ENCODE results near the gene SCN7A.
"Not testable (repeated sequence)": the region's sequence is repeated elsewhere in the genome, so short reads cannot be mapped to it uniquely, and the experiment has no call there.

The SCN7A gene

DNA sequence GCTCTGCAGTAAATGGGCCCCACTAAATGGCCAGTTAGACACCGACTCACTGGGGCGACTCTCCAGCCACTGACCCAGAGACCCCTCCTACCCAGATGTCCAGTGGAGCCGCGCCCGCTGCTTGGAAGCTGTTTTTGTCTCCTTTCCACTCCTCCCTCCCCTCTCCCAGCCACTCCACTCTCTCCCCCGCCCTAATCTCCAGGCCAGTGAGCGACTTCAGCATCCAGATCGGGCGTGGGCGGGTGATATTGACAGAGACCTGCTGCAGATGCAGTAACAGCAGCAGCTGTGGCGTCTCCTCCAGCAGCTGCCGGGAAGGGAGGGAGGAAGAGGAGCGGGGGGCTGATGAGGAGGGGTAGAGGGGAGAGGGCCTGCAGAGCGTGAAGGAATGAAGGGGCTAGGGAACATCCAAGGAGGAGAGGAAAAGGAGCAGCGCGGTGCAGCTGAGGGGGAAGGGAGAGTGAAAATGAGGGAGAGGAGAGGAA lies at the start of gene SCN7A:
Gene SCN7A (minus strand): TSS at position 110 of the 485 bp plus-strand sequence. CDS start 16,553 bp downstream, outside the sequence.
- no peak for DNase-seq (ENCODE audit: low read depth in 2 of 2)

DNA sequence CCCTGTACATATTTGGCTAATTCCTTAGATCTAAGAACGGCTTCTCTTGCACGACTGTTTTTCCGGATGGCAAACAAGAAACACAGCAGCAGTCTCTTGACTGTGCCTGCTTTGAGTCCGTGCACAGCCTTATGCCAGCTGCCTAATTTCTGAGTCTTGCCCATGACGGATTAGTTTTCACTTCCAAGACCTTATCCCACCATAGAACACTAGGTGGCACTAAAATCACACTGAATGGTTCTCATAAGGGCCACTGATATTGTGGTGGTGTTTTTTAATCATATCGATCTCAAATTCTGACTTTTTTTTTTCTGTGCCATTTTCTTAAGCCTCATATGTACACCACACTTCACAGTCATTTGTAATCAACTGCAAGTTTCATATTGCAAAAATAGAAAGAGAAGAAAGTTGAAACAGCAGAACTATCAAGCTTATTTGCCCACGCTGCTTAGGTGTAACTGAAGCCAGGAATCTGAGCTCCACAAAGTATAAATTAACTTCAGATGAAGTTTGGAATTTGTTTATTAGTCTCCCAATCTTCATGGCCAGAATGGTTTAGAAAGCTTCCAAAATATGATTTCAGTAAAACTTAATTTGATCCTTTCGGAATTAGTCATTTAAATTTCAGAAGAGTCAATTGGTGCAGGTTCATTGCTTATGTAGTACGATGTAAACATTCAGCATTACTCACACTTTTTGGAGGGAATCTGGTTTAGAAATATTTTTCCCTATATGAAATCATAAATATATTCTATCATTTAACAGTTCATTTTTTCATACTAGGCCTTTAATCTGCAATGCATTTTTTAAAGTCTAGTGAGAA lies 45.5 kb upstream of the SCN7A start:
- no peak for DNase-seq (ENCODE audit: low read depth in 2 of 2)

DNA sequence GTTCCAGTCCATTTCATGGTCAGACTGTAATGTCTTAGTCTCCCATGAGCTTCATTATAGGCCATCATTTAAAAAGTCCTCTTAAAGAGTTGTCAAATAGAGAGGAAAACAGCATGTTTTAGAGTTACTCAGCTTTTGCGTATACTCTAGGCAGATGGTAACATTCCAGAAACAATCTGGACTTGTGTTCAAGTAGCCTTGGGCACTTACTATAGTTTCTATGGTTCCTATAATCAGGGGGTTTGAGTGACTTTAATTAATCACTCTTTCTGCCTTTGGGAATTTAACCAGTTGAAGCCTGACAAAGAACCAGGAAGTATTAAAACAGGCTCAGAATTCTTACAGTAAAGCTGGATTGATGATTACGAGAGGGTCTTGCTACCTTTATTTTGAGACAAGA lies 42.1 kb upstream of the SCN7A start:
- no peak for DNase-seq (ENCODE audit: low read depth in 2 of 2)

DNA sequence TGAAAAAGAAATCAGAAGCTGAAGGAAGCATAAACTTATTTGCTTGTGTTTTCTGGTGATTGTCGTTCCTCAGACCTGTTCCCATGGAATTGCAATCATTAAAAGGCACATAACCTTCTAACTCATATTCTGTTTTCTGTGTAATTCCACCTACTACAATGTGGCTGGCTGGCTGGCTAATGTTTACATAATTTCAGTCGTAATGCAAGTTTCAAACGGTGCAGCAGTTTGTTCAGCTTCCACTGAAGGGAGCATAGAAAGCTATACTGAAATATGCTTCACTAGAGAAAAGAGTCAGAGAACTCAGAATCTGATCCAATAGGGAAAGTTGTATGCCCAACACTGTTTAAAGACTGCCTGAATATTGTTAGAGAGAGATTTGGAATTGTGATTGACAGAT lies 27.1 kb upstream of the SCN7A start:
- DNase-seq (ENCODE audit: low read depth in 2 of 2): no peak

DNA sequence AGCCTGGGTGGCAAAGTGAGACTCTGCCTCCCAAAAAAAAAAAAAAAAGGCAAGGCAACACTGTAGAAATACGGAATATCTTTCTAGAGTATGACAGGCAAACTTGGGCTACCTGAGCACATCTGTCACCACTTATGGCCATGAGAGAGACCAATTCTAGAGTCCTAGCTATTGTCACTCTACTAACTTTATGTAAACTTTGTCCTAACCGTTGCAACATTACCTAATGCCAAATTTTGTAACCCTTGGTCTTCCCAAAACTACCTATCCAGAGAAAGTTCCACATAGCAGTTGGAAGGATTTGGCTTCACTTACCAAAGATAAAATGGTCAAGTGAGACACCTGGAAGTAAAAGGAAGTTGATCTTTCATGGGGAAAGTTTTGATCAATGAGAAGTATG lies 26.6 kb upstream of the SCN7A start:
- no peak for DNase-seq (ENCODE audit: low read depth in 2 of 2)

DNA sequence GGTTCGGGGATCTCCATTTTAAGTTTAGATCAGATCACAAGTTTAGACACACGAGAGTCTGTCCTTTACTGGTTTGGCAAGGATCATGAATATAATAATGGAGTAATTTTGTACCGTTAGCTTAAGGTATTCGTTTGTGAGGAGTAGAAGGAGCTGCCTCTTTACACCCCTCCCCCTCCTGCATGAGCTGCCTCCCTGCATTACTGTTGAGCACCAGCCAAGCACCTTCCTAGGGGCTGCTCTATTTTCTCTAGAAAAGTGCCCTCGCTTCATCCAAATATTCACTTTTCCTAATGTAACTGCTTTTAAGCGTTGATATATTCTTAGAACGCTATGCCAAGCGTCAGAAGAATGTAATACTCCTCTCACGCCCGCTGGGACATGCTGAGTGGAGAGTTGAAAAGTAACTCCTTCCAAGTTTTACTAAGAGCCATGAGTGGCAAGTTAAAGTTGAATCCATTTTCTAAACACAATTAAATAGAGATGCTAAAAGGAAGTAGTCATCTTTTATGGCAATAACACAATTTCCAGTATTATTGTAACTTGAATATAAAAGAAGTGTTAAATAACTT lies 25.4 kb upstream of the SCN7A start:
- DNase-seq (ENCODE audit: low read depth in 2 of 2): no peak

DNA sequence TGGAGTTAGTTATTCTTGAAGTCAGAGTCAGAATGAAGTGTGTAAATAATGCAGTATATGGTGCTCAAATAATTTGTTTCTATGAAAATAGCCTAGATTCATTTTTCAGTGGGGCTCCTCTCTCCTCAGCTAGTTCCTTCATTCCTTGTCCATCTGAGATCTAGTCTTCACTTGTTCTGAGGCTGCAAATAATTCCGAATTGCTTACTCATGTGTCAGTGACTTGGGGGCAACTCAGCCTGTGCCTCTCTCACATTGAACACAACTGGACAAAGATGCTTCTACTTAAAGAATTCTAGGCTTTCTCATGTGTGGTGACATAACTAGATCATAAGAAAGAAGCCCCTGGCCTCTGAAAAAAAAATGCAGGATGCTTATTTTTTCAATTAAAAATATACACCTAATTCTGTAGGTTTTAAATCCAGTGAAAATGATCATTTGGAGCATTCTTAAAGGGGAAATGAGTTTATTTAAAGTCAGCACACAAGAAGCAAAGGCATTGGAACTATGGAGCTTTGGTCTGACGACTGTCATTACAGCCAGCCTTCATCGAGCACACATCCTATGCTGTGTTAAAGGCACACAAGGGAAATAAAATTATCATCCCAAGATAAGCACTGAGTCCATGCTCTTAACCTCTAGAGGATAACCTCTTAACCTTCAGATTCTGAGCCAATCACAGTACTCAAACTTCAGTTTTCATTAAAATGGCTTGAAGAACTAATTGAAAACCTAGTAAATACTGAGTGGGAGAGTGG lies 24.8 kb upstream of the SCN7A start:
- DNase-seq (ENCODE audit: low read depth in 2 of 2): no peak

DNA sequence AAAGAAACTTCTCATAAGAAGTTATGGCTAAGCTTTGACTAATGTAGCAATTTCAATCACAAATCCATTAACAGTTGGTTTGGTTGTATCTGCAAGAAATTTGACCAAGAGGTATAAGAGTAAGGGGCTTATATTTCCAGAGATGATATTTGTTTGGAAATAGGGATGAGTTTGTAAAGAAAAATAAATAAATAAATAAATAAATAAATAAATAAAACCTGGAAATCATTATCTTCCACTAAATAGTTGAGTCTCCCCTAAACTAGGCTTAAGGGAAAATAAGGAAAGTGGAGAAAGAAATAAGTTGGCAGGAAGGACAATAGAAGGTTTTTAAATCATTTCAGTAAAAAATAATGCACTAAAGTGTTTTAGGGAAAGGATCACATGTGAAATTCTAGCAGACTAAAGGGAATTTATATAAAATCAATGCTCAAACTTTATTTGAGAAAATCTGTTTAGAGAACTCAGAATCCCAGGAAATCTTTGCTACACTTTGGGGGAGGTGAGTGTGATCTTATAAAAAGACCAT lies 23.5 kb upstream of the SCN7A start:
- DNase-seq (ENCODE audit: low read depth in 2 of 2): no peak

DNA sequence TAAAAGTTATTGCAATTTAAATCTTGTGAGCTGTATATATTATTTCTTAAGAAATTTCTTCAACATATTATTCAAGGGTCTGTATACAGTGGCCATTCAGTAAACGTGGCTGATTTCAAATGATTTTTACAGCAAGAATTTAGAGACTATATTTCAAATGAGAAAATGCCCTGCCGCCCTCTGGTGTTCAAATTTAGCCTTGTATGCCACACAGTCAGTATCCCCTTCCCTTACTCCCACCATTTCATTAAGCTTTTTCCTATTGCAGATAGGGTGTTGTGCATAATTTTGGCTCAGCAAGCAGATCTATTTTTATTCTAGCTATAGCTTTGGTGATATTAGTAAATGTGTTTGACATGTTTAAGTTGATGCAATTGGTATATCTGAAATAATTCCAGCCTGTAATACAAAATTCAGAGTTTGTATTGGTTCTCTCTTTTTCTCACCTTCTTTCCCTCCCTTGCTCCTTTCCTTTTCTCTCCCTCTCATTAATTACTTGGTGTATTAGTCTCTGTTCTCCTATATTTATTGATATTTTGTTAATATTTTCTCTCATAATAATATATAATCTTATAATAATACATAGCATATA lies 22.8 kb upstream of the SCN7A start:
- no peak for DNase-seq (ENCODE audit: low read depth in 2 of 2)

DNA sequence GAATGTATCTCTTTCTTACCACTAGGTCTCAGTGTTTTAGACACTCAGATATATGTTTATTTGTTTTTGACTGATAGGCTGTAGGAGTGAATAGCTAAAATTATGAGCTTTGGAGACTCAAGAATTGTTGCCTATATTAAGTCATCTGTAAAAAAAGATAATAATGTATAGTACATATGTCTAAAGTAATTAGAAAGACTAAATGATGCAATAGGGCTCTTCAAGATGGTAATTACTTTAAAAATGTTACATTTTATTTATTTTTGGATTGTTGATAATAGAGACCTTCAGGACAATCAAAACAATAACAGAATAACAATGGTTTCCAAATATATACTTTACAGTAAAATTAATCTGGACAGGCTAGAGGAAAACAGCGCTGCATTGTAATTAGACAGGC lies 19.9 kb upstream of the SCN7A start:
- DNase-seq (ENCODE audit: low read depth in 2 of 2): no peak

DNA sequence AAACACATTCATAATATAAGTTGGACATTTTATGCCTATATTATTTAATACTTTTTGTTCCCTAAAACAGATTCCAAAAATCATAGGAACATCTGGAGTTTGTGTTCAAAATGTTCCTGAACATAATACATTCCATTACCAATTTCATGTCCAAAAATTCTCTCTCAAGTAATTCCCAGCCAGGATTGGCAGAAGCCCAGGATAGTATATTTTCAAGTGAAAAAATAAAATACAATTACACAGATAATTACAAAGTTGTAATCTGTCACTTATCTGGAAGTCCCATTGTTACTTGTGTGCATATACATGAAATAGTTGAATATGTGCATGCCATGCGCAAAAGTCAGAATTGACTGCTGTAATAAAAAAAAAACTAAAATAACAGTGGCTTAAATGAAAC lies 5.2 kb upstream of the SCN7A start:
- no peak for DNase-seq (ENCODE audit: low read depth in 2 of 2)

DNA sequence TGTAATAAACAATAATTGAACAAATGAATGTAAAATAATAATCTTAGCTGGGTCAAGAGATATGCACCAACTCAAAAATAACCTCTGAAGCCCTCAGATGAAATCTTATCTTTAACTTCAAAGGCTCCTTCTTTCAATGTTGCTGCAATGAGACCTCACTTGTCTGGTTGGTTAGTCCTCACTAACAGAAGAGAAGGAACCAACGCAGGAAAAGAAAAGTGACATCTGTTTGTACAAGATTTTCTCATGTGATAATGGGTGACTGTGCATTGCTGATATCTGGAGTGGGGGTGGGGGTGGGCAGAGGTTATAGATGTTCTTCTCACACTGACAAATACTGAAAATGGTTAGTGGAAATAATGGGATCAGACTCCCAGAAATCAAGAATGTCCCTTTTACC lies 2.6 kb downstream of the SCN7A start:
- no peak for DNase-seq (ENCODE audit: low read depth in 2 of 2)

DNA sequence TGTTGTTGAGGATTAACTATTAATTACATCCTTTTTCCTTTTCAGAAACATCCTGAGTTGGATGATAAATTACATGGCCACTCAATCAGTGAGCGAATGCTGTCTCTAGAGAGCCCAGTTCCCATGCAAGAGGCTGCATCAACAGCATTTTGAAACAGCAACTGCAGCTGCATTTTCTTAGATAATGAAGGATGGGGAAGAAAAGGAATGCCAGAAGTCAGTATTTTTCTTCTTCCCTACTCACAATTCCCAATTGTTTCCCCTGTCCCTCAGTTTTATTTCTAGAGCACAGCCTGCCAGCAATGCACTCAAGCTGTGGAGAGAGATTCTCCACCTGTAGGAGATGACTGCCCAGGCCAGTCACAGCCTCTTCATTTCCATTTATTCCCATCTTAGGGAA lies 6.9 kb downstream of the SCN7A start:
- DNase-seq (ENCODE audit: low read depth in 2 of 2): no peak

DNA sequence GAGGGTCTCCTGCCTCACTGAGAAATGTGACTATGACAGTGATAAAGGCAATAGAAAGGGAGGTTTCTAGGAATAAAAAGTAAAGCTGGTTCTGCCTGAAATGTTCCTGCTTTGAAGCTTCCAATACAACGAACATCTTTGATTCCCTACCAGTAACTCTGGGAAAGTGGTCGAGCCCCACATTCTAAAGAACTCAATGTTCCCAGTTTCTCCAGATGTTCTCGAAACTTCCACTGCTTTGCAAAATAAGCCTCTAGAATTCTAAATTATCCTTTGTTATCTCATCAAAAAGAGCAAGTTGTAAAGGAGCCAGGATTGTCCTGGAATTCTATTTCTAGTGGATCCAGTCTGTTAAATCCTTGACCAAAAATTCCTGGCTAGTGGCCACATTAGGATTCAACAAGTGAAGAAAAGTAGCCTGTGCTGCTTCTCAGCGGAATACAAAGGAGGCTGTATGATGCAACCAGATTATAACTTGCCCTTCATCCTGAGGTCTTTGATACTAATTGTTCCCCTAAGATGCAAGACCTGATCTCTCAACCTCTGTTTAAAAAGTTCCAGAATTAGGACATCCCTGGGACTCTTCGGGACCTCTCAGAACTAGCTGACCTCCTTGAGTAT lies 8.4 kb downstream of the SCN7A start:
- DNase-seq (ENCODE audit: low read depth in 2 of 2): no peak

DNA sequence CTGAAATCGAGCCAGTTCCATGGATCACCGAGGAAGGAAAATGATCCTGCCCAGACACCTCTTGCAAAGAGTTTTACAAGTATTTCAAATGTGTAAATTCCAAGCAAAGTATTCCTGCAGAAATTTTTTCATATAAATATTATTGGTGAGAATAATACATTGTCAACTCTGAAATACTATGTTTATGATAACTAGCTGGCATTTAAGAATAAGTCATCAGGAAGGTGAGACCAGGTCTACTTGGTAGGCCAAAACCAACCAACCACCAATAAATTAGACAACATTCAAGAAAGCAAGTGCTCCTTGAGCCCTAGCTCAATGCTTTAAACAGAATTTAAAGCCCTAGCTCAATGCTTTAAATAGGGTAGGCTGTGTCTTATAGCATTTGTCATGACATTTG lies 21.7 kb downstream of the SCN7A start:
- no peak for DNase-seq (ENCODE audit: low read depth in 2 of 2)

DNA sequence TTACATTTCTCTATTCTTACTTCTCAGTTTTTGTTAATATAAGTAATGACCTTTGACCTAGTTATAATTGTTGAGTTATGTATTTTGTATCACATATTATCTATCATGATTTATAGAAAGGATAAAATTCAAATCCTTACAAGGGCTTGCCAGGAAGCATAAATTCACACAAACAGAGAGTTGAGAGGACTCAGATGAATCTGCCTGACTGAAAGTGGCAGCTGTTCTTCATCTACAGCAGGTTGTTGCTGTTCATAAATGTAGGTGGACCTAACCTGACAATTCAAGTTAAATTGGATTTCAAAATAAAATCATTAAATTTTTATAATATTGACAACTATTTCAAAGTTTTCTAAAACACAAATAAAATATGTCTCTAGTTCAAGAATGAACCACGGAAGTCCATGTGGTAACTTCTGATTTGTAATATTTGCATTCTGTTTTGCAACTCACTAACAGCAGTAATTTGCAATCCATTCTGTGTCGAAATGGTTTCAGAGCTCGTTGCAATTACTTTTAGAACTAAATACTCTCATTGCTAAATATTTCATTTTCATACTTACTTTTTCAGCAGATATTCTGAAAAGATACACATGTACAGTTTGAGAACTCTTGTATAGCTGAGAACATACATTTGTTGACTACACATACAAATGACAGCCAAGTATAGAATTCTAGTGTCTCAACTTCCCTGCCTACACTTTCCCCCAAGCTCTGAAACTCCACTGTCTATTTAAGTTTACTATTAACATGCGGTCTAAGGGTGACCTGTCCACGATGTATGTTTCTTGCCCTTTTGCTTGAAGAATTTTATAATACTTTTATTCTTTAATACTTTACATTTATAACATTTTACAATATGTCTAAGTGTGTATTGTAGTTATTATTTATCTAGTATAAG lies 25.7 kb downstream of the SCN7A start:
- no peak for DNase-seq (ENCODE audit: low read depth in 2 of 2)

DNA sequence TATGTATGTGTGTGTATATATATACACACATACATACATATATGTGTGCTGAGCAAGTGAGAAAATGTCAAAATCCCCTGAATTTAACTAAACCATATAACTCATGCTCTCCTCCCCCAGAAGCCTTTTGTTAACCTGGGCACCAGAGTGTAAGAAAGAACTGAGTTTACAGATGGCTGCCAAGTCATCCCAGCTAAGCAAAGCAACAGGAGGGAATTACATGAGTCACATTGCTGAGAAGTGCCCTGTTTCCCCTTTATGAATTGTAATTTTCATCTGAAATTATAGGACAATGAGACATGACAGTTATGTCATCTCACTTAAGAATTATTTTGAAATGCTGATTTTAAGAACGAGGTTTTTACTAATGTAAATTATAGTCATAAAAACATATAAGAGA lies 29.9 kb downstream of the SCN7A start:
- DNase-seq (ENCODE audit: low read depth in 2 of 2): no peak

DNA sequence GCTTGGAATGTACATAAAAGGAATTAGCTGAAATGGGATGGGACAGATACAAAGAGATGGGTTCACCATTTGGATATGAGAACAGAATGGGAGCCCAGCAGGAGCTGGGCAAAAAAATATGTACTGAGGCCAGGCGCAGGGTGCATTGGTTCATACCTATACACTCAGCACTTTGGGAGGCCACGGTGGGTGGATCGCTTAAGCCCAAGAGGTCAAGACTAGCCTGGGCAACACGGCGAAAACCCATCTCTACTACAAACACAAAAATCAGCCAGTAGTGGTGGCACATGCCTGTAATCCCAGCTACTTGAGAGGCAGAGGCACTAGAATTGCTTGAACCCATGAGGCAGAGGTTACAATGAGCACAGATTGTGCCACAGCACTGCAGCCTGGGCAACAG lies 30.4 kb downstream of the SCN7A start:
- DNase-seq (ENCODE audit: low read depth in 2 of 2): no peak

DNA sequence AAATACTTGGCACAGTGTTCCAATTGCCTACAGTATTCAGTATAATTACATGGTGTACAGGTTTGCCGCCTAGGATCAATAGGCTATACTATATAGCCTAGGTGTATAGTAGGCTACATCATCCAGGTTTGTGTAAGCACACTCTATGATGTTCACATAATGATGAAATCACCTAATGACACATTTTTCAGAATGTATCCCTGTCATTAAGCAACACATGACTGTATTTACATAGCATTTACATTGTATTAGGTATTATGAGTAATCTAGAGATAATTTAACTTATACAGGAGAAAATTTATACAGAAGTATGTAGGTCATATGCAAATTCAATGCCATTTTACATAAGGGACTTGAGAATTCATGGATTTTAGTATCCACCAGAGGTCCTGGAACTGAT lies 35.4 kb downstream of the SCN7A start:
- no peak for DNase-seq (ENCODE audit: low read depth in 2 of 2)

DNA sequence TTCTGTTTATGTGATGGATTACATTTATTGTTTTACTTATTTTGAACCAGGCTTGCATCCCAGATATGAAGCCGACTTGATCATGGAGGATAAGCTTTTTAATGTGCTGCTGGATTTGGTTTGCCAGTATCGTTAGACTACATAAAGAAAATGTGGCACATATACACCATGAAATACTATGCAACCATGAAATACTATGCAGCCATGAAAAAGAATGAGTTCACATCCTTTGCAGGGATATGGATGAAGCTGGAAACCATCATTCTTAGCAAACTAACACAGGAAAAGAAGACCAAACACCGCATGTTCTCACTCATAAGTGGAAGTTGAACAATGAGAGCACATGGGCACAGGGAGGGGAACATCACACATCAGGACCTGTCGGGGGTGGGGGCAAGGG lies 38.2 kb downstream of the SCN7A start:
- DNase-seq (ENCODE audit: low read depth in 2 of 2): not testable (repeated sequence)

Data from stimulated activated CD4-positive, alpha-beta T cell treated with anti-CD3 and anti-CD28 coated beads, Interleukin-1b, Interleukin-23, amount 100 ng/mL, for 1 hour (primary cell).